ENCODE measurements around the gene IQUB. TPM values are rescaled to one million over a fixed set of nuclear protein-coding genes. Genes with fewer than 3 reads are reported as not detected.

Gene IQUB
- polyA plus RNA-seq, 1 donor from 2014 or later, result 0.41 TPM

DNA sequence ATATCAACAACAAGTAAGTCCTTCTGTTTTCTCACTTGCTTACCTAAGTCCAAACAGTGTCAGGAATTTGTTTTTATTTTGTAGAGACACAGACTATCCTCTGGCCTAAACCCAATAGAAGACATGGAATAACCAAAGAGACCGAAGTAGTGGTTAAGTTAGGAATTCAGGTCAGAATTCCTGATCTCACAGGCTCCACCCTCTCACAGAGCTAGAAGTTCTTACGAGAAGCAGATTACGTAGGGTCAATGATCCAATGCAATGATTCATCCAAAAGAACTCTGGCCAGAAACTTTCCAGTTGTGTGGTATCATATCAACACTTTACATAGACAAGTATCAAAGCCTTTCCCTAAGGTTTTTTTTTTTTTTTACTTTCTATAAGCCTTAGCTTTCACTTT is 73.8 kb downstream of the IQUB start:
- Histone ChIP-seq H3K4me3 (ENCODE audit: low read length) (no peak overlapping the region), H4K20me1 (ENCODE audit: insufficient read depth) (no peaks in the 10 kb centered on the region), H2AFZ (ENCODE audit: low read depth, low read length) (no peak overlapping the region), H3K9ac (ENCODE audit: low read length) (no peak overlapping the region), H3K4me2 (ENCODE audit: low read length) (no peak overlapping the region), H3K36me3 (ENCODE audit: insufficient read depth, low read length) (no peaks in the 10 kb centered on the region), H3K9me2 (ENCODE audit: insufficient read depth, low read length) (no peaks in the 10 kb centered on the region), H3K27me3 (ENCODE audit: insufficient read depth, low read depth, low read length) (no peaks in the 10 kb centered on the region), H3K27ac (ENCODE audit: low read length) (no peak overlapping the region), H3F3A (ENCODE audit: insufficient read depth, low read length, poor library complexity, severe bottlenecking) (no peaks in the 10 kb centered on the region), H3K79me2 (replicated peaks; ENCODE audit: insufficient read depth, low read length) (no peaks in the 10 kb centered on the region), H3K9me3 (ENCODE audit: low read length) (no peaks in the 10 kb centered on the region)
- TF ChIP-seq POLR2AphosphoS5 (IDR thresholded peaks at IDR 0.05) (no peak), RAD21 (conservative IDR thresholded peaks at IDR 0.05) (no peak), TAF1 (IDR thresholded peaks at IDR 0.05; ENCODE audit: low read depth) (no peak), MXI1 (conservative IDR thresholded peaks at IDR 0.05; ENCODE audit: poor library complexity, severe bottlenecking) (no peak), SMC3 (conservative IDR thresholded peaks at IDR 0.05; ENCODE audit: poor library complexity) (no peak), REST (IDR thresholded peaks at IDR 0.05; ENCODE audit: borderline replicate concordance) (no peak), EP300 (conservative IDR thresholded peaks at IDR 0.05; ENCODE audit: poor library complexity, severe bottlenecking) (no peak), EZH2 (IDR thresholded peaks at IDR 0.05; ENCODE audit: borderline replicate concordance, insufficient read depth, low read length, poor library complexity, severe bottlenecking) (no peak)
- TF ChIP-seq, protein P1, sequence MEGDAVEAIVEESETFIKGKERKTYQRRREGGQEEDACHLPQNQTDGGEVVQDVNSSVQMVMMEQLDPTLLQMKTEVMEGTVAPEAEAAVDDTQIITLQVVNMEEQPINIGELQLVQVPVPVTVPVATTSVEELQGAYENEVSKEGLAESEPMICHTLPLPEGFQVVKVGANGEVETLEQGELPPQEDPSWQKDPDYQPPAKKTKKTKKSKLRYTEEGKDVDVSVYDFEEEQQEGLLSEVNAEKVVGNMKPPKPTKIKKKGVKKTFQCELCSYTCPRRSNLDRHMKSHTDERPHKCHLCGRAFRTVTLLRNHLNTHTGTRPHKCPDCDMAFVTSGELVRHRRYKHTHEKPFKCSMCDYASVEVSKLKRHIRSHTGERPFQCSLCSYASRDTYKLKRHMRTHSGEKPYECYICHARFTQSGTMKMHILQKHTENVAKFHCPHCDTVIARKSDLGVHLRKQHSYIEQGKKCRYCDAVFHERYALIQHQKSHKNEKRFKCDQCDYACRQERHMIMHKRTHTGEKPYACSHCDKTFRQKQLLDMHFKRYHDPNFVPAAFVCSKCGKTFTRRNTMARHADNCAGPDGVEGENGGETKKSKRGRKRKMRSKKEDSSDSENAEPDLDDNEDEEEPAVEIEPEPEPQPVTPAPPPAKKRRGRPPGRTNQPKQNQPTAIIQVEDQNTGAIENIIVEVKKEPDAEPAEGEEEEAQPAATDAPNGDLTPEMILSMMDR (IDR thresholded peaks at IDR 0.05; ENCODE audit: poor library complexity, severe bottlenecking), result no peak

DNA sequence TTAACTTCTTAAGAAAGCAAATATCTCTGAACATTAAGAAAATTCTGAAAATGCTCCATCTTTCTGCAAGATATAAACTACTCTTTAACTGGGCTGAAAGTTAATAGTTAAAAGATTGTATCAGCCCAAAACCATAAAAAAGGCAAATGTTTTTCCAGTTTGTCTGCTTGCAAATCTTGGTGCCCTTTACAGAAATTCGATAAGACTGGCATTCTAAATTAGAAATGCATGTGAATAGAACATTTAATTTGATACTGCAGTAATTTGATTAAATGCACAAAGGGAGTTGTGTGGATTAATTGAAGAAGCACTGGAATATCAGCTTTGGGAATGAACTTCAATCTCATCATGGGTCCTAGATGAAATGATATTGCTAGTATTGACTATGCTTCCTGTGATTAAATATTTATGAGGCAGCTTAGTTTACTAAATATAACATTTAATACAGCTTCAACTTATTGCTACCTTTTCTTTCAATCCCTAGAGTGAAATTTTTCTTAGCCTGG is 78.4 kb downstream of the IQUB start:
- H3K79me2 ChIP-seq (replicated peaks; ENCODE audit: insufficient read depth, low read length), result no peaks in the 10 kb centered on the region
- H4K20me1 ChIP-seq (ENCODE audit: insufficient read depth), result no peaks in the 10 kb centered on the region
- no peak overlapping the region for H3K27ac ChIP-seq (ENCODE audit: low read length)
- no peak overlapping the region for H3K4me2 ChIP-seq (ENCODE audit: low read length)
- no peak overlapping the region for H3K9ac ChIP-seq (ENCODE audit: low read length)
- H3K9me3 ChIP-seq (ENCODE audit: low read length), result no peaks in the 10 kb centered on the region
- TF ChIP-seq, protein P1 (IDR thresholded peaks at IDR 0.05; ENCODE audit: poor library complexity, severe bottlenecking), result no peak
- no peak for TF ChIP-seq SMC3 (conservative IDR thresholded peaks at IDR 0.05; ENCODE audit: poor library complexity)
- no peak for TF ChIP-seq REST (IDR thresholded peaks at IDR 0.05; ENCODE audit: borderline replicate concordance)
- TF ChIP-seq POLR2AphosphoS5 (IDR thresholded peaks at IDR 0.05), result no peak
- TF ChIP-seq EZH2 (IDR thresholded peaks at IDR 0.05; ENCODE audit: borderline replicate concordance, insufficient read depth, low read length, poor library complexity, severe bottlenecking), result no peak
- TF ChIP-seq TAF1 (IDR thresholded peaks at IDR 0.05; ENCODE audit: low read depth), result no peak
- TF ChIP-seq EP300 (conservative IDR thresholded peaks at IDR 0.05; ENCODE audit: poor library complexity, severe bottlenecking), result no peak
- TF ChIP-seq MXI1 (conservative IDR thresholded peaks at IDR 0.05; ENCODE audit: poor library complexity, severe bottlenecking), result no peak
- no peak for TF ChIP-seq RAD21 (conservative IDR thresholded peaks at IDR 0.05)
- no peaks in the 10 kb centered on the region for H3K9me2 ChIP-seq (ENCODE audit: insufficient read depth, low read length)
- no peaks in the 10 kb centered on the region for H3F3A ChIP-seq (ENCODE audit: insufficient read depth, low read length, poor library complexity, severe bottlenecking)
- no peak overlapping the region for H3K4me3 ChIP-seq (ENCODE audit: low read length)
- H2AFZ ChIP-seq (ENCODE audit: low read depth, low read length), result no peak overlapping the region
- no peaks in the 10 kb centered on the region for H3K36me3 ChIP-seq (ENCODE audit: insufficient read depth, low read length)
- no peaks in the 10 kb centered on the region for H3K27me3 ChIP-seq (ENCODE audit: insufficient read depth, low read depth, low read length)
